Small intestine (tissue), 7 donors: ENCODE results near the gene SMAD6. TPM values are rescaled to one million over a fixed set of nuclear protein-coding genes. Genes with fewer than 3 reads are reported as not detected.
A peak's percentile ranks its signal among the peaks of the same experiment; 100 is the strongest.

Source experiments
- DNase-seq, 2 donors: peaks; one replicate each; pipeline versions ENCODE4 v3.0.0 to v3.0.0-alpha.2; 2013
- FAIRE-seq: peaks from 2 replicates; lab custom pipeline; 2012; peaks lifted over from hg19 to GRCh38; lab: Jason Lieb, UNC
- H3K27ac ChIP-seq, 3 donors: one replicate each; pipeline ENCODE4 v1.5.1; 2013; ENCODE audit warnings: low read length in 2 of 3, mild to moderate bottlenecking in 2 of 3, control low read depth in 1 of 3, inconsistent platforms in 1 of 3, low read depth in 1 of 3, moderate library complexity in 1 of 3
- H3K27me3 ChIP-seq, 3 donors: one replicate each; pipeline ENCODE4 v1.6.1; 2013; ENCODE audit warnings: low read length in 3 of 3, inconsistent platforms in 1 of 3; ENCODE audit not compliant: control insufficient read depth in 3 of 3, insufficient read depth in 3 of 3
- H3K36me3 ChIP-seq, 3 donors: one replicate each; pipeline ENCODE4 v1.6.1; 2013; ENCODE audit warnings: low read length in 3 of 3, inconsistent platforms in 1 of 3, low read depth in 1 of 3, mild to moderate bottlenecking in 1 of 3, moderate library complexity in 1 of 3; ENCODE audit not compliant: control insufficient read depth in 3 of 3, insufficient read depth in 2 of 3
- H3K4me1 ChIP-seq, 3 donors: one replicate each; pipeline ENCODE4 v1.6.1; 2013; ENCODE audit warnings: low read length in 2 of 3, inconsistent platforms in 1 of 3, low read depth in 1 of 3, mild to moderate bottlenecking in 1 of 3, moderate library complexity in 1 of 3; ENCODE audit not compliant: control insufficient read depth in 3 of 3, insufficient read depth in 2 of 3
- H3K4me3 ChIP-seq, 3 donors: one replicate each; pipeline ENCODE4 v1.5.1; 2013; ENCODE audit warnings: low read length in 3 of 3, control low read depth in 1 of 3, inconsistent platforms in 1 of 3, low read depth in 1 of 3, mild to moderate bottlenecking in 1 of 3, moderate library complexity in 1 of 3
- H3K9me3 ChIP-seq, 2 donors: one replicate each; pipeline ENCODE4 v1.6.1; 2013; ENCODE audit warnings: low read depth in 1 of 2, low read length in 1 of 2; ENCODE audit not compliant: control insufficient read depth in 2 of 2, insufficient read depth in 1 of 2
- WGBS, 3 donors: extraction: QIAGEN DNeasy Blood & Tissue Kit; methylation state at CpG; one replicate each; pipeline ENCODE4 v1.1.7; 2013; 5-methylcytosine and 5-hydroxymethylcytosine counted together
- polyA plus RNA-seq, 4 donors: library from polyadenylated mRNA; stranded (reverse) in 3 of 4; unstranded in 1 of 4; fragments of 200-250 nt in 3 of 4; fragments of 120-200 nt in 1 of 4; gene quantifications; one replicate each; pipeline versions ENCODE4 v1.2.1 to v1.2.3, GENCODE V29; 2013
- donor health status: healthy with polysubstance abuse.
- donor health status: control.
- donor health status: control.
- donor health status: Bipolar disorder and iron deficiency.
- donor health status: healthy.

The SMAD6 gene
- polyA plus RNA-seq, 4 donors = 0.89 to 23.6 (median 10.4) TPM

GRCh38 chr15:66702787-66703539 is 927 bp downstream of the SMAD6 start:
- DNase-seq (peak in 1 of 2 donors; percentile 65), FAIRE-seq (no peak)
- Histone ChIP-seq H3K9me3 (no peaks in the 10 kb centered on the region), H3K27ac (peak overlapping the region; percentile 16 to 89 (median 59)), H3K4me1 (peaks cover 0 to 36% (median 4%) of the 10 kb centered on the region in 3 donors), H3K4me3 (peak overlapping the region; percentile 68 to 95 (median 80)), H3K27me3 (no peaks in the 10 kb centered on the region), H3K36me3 (peaks cover 0 to 31% (median 0%) of the 10 kb centered on the region in 3 donors)
- 0 to 1% (median 1%) methylated on average over 61 to 95 of the region's 95 CpGs for WGBS, 3 donors

GRCh38 chr15:66703540-66703941 is 1.5 kb downstream of the SMAD6 start:
- Histone ChIP-seq H3K27ac (peak overlapping the region in 2 of 3 donors; percentile 16 to 59), H3K4me1 (peaks cover 0 to 41% (median 4%) of the 10 kb centered on the region in 3 donors), H3K27me3 (no peaks in the 10 kb centered on the region), H3K4me3 (peak overlapping the region; percentile 68 to 95 (median 80)), H3K36me3 (peaks cover 0 to 35% (median 0%) of the 10 kb centered on the region in 3 donors), H3K9me3 (no peaks in the 10 kb centered on the region)
- WGBS, 3 donors = 0 to 1% (median 0%) methylated on average over 31 to 59 of the region's 59 CpGs
- no peak for DNase-seq
- no peak for FAIRE-seq

GRCh38 chr15:66704019-66704802 is 2.2 kb downstream of the SMAD6 start:
- 2 to 8% (median 4%) methylated on average over 29 to 30 of the region's 30 CpGs for WGBS, 3 donors
- H3K27ac ChIP-seq = peak overlapping the region in 2 of 3 donors; percentile 44 to 47
- FAIRE-seq (no peak), DNase-seq (peak in 1 of 2 donors; percentile 42)
- H3K36me3 ChIP-seq = peaks cover 0 to 37% (median 0%) of the 10 kb centered on the region in 3 donors
- peaks cover 0 to 41% (median 4%) of the 10 kb centered on the region in 3 donors for H3K4me1 ChIP-seq
- no peaks in the 10 kb centered on the region for H3K27me3 ChIP-seq
- peak overlapping the region; percentile 68 to 95 (median 80) for H3K4me3 ChIP-seq
- H3K9me3 ChIP-seq = no peaks in the 10 kb centered on the region

- Histone ChIP-seq H3K9me3 (no peaks in the 10 kb centered on the region), H3K27me3 (no peaks in the 10 kb centered on the region), H3K4me3 (peak overlapping the region in 1 of 3 donors; percentile 95), H3K4me1 (peaks cover 0 to 41% (median 4%) of the 10 kb centered on the region in 3 donors), H3K27ac (peak overlapping the region in 2 of 3 donors; percentile 8 to 47), H3K36me3 (peaks cover 0 to 42% (median 0%) of the 10 kb centered on the region in 3 donors)
- FAIRE-seq (no peak), DNase-seq (peak; percentile 49 to 61)
- 10 to 68% (median 58%) methylated on average over 1 of the region's 1 CpG for WGBS, 3 donors
These were observed 2.7 kb downstream of the SMAD6 start for GRCh38 chr15:66704803-66705153.

- no peaks in the 10 kb centered on the region for H3K27me3 ChIP-seq
- H3K9me3 ChIP-seq = no peaks in the 10 kb centered on the region
- no peak for FAIRE-seq
- peak overlapping the region in 1 of 3 donors; percentile 65 for H3K27ac ChIP-seq
- DNase-seq = no peak
- H3K36me3 ChIP-seq = peaks cover 0 to 44% (median 0%) of the 10 kb centered on the region in 3 donors
- 42 to 68% (median 62%) methylated on average over 6 of the region's 6 CpGs for WGBS, 3 donors
- H3K4me3 ChIP-seq = peak overlapping the region in 1 of 3 donors; percentile 95
- H3K4me1 ChIP-seq = peaks cover 0 to 37% (median 4%) of the 10 kb centered on the region in 3 donors
These were observed 3.5 kb downstream of the SMAD6 start for GRCh38 chr15:66705277-66706146.

- Histone ChIP-seq H3K4me3 (peak overlapping the region in 1 of 3 donors; percentile 95), H3K9me3 (no peaks in the 10 kb centered on the region), H3K27me3 (no peaks in the 10 kb centered on the region), H3K36me3 (peaks cover 0 to 48% (median 0%) of the 10 kb centered on the region in 3 donors), H3K4me1 (peaks cover 0 to 36% (median 4%) of the 10 kb centered on the region in 3 donors), H3K27ac (peak overlapping the region in 2 of 3 donors; percentile 37 to 65)
- FAIRE-seq (no peak), DNase-seq (peak; percentile 76 to 85)
- WGBS, 3 donors = 18 to 60% (median 60%) methylated on average over 22 of the region's 22 CpGs
These were observed 4.2 kb downstream of the SMAD6 start for GRCh38 chr15:66706225-66706732.

- Histone ChIP-seq H3K27ac (peak overlapping the region in 2 of 3 donors; percentile 37 to 65), H3K4me3 (peak overlapping the region in 1 of 3 donors; percentile 95), H3K36me3 (peaks cover 0 to 54% (median 0%) of the 10 kb centered on the region in 3 donors), H3K4me1 (peaks cover 0 to 36% (median 4%) of the 10 kb centered on the region in 3 donors), H3K27me3 (no peaks in the 10 kb centered on the region), H3K9me3 (no peaks in the 10 kb centered on the region)
- DNase-seq (no peak), FAIRE-seq (no peak)
- 31 to 52% (median 44%) methylated on average over 6 of the region's 6 CpGs for WGBS, 3 donors
These were observed 4.8 kb downstream of the SMAD6 start for GRCh38 chr15:66706840-66707239.
